Glutamatergic neuron (in vitro differentiated cells): Measurements from ENCODE around the gene PRCC. TPM values are rescaled to one million over a fixed set of nuclear protein-coding genes. Genes with fewer than 3 reads are reported as not detected.

ENCODE experiments used
- DNase-seq: peaks from one replicate; pipeline ENCODE4 v3.0.0; 2022
- H3K27ac Mint-ChIP-seq: one replicate; pipeline ENCODE4 v1.8.0; 2020; ENCODE audit warnings: mild to moderate bottlenecking, mixed read lengths, inconsistent platforms; ENCODE audit not compliant: unreplicated experiment
- H3K27me3 Mint-ChIP-seq: one replicate; pipeline ENCODE4 v1.8.0; 2020; ENCODE audit warnings: mild to moderate bottlenecking, moderate library complexity, mixed read lengths, inconsistent platforms; ENCODE audit not compliant: unreplicated experiment
- H3K36me3 Mint-ChIP-seq: one replicate; pipeline ENCODE4 v1.8.0; 2020; ENCODE audit warnings: mild to moderate bottlenecking, mixed read lengths, inconsistent platforms; ENCODE audit not compliant: unreplicated experiment
- H3K4me1 Mint-ChIP-seq: one replicate; pipeline ENCODE4 v1.8.0; 2020; ENCODE audit warnings: mild to moderate bottlenecking, low read depth, mixed read lengths, inconsistent platforms; ENCODE audit not compliant: unreplicated experiment
- H3K4me3 Mint-ChIP-seq: one replicate; pipeline ENCODE4 v1.8.0; 2020; ENCODE audit warnings: mild to moderate bottlenecking, mixed read lengths, inconsistent platforms; ENCODE audit not compliant: unreplicated experiment
- H3K9me3 Mint-ChIP-seq: one replicate; pipeline ENCODE4 v1.8.0; 2020; ENCODE audit warnings: mild to moderate bottlenecking, moderate library complexity, mixed read lengths, inconsistent platforms; ENCODE audit not compliant: unreplicated experiment
- total RNA-seq: library from RNA; stranded (reverse); fragmentation: NEBNext Ultra II Directional; extraction: Animal tissue kit (Norgen Biotek cat#: 25700); gene quantifications from one replicate; pipeline ENCODE4 v1.2.1, GENCODE V29; 2021; ENCODE audit not compliant: unreplicated experiment
- TF ChIP-seq, protein P1 (sequence below): fragments of 200-600 bp; sonication (generic); IDR thresholded peaks from one replicate; pipeline ENCODE4 v1.5.0; 2021; ENCODE audit not compliant: partially characterized antibody, unreplicated experiment

PRCC gene
- total RNA-seq, 1 donor from 2014 or later: 88.8 TPM

DNA sequence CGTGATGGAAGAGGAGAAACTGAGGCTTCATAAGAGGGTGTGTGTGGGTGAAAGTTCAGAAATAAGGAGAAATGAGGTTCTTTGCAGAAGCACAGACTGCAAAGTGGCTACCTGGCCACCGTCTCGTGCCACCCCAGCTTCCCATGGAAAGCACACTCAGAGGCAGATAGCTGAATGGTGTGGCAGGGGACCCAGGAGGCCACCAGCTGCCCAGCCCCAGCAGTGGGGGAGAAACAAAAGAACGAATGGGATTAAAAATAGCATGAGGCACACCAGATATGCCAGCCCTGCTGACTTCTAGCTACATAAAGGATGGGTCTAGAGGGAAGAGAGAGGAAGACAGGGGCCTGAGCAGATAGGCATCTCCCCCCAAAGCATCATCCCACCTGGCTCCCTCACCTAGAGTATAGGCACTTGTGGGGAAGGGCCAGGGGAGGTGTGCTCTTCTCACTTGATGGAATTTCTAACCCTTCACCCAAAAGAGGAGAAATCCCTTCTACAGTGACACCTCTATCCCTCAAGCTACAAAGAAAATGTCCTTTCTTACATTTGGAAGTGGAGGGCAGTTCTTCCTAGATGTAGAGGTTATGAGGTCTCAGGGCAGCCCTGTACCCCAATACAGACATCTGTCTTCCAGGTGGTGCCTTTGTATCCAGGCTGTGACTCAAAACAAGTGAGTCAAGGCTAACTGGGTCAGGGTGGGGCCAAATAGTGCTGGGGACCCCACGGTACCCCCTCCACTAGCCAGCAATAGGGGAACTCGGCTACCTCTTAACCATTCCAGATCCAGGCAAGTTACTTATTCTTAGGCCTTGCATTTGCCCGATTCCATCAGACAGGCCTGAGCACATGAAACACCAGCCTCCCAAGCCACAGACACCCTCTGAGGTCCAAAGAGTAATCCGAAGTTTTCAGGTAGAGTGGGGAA, 19.3 kb upstream of the PRCC start:
- peak overlapping the region; percentile 94 for H3K4me3 Mint-ChIP-seq
- H3K4me1 Mint-ChIP-seq: peaks cover 39% of the 10 kb centered on the region
- no peak for DNase-seq
- peaks cover 15% of the 10 kb centered on the region for H3K9me3 Mint-ChIP-seq
- peaks cover 15% of the 10 kb centered on the region for H3K27me3 Mint-ChIP-seq
- TF ChIP-seq, protein P1, sequence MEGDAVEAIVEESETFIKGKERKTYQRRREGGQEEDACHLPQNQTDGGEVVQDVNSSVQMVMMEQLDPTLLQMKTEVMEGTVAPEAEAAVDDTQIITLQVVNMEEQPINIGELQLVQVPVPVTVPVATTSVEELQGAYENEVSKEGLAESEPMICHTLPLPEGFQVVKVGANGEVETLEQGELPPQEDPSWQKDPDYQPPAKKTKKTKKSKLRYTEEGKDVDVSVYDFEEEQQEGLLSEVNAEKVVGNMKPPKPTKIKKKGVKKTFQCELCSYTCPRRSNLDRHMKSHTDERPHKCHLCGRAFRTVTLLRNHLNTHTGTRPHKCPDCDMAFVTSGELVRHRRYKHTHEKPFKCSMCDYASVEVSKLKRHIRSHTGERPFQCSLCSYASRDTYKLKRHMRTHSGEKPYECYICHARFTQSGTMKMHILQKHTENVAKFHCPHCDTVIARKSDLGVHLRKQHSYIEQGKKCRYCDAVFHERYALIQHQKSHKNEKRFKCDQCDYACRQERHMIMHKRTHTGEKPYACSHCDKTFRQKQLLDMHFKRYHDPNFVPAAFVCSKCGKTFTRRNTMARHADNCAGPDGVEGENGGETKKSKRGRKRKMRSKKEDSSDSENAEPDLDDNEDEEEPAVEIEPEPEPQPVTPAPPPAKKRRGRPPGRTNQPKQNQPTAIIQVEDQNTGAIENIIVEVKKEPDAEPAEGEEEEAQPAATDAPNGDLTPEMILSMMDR: no peak
- H3K27ac Mint-ChIP-seq: peak overlapping the region; percentile 97
- H3K36me3 Mint-ChIP-seq: no peaks in the 10 kb centered on the region

GRCh38 chr1:156748670-156749418, 18.5 kb upstream of the PRCC start:
- Mint-ChIP-seq H3K27me3 (peaks cover 15% of the 10 kb centered on the region), H3K4me3 (peak overlapping the region; percentile 94), H3K36me3 (no peaks in the 10 kb centered on the region), H3K27ac (peak overlapping the region; percentile 97), H3K4me1 (peaks cover 42% of the 10 kb centered on the region), H3K9me3 (peaks cover 15% of the 10 kb centered on the region)
- TF ChIP-seq, protein P1: no peak
- no peak for DNase-seq

- Mint-ChIP-seq H3K36me3 (no peaks in the 10 kb centered on the region), H3K27me3 (peaks cover 15% of the 10 kb centered on the region), H3K4me3 (peak overlapping the region; percentile 94), H3K4me1 (peaks cover 44% of the 10 kb centered on the region), H3K27ac (peak overlapping the region; percentile 97), H3K9me3 (peaks cover 15% of the 10 kb centered on the region)
- TF ChIP-seq, protein P1: no peak
- no peak for DNase-seq
Observed at GRCh38 chr1:156749419-156750118, 17.8 kb upstream of the PRCC start.

- H3K27me3 Mint-ChIP-seq: peaks cover 12% of the 10 kb centered on the region
- H3K27ac Mint-ChIP-seq: peak overlapping the region; percentile 82
- H3K36me3 Mint-ChIP-seq: no peaks in the 10 kb centered on the region
- H3K9me3 Mint-ChIP-seq: peaks cover 15% of the 10 kb centered on the region
- TF ChIP-seq, protein P1: no peak
- H3K4me1 Mint-ChIP-seq: peaks cover 44% of the 10 kb centered on the region
- no peak for DNase-seq
- peak overlapping the region; percentile 94 for H3K4me3 Mint-ChIP-seq
Observed at GRCh38 chr1:156750191-156750672, 17.1 kb upstream of the PRCC start.
